ENCODE data around the gene DMAC1.

- TF ChIP-seq YY1 (IDR thresholded peaks at IDR 0.05; ENCODE audit: insufficient read depth, insufficient read length) (no peak), ZNF274 (IDR thresholded peaks at IDR 0.05; ENCODE audit: low read depth, low read length) (no peak), SUZ12 (IDR thresholded peaks at IDR 0.05; ENCODE audit: extremely low read depth, insufficient read depth, insufficient read length) (no peak)
These were observed 48.9 kb upstream of the DMAC1 start for GRCh38 chr9:7848498-7848897.

Data from NT2/D1 (cell line).